Neural cell (in vitro differentiated cells): ENCODE measurements around the gene MNS1. TPM values are rescaled to one million over a fixed set of nuclear protein-coding genes. Genes with fewer than 3 reads are reported as not detected.

Experiments
- H2AFZ ChIP-seq: fragments of 200-600, 300-800 bp; sonication (generic), shearing (Covaris generic); 2 replicates; pipeline ENCODE4 v1.6.0; 2014; ENCODE audit warnings: low read depth, mild to moderate bottlenecking, antibody characterized with exemption, low read length, moderate library complexity
- H3F3A ChIP-seq: fragments of 200-600 bp; shearing (Covaris generic); 2 replicates; pipeline ENCODE4 v1.6.1; 2016; ENCODE audit warnings: mild to moderate bottlenecking, moderate library complexity, mixed read lengths, antibody characterized with exemption, low read length; ENCODE audit not compliant: insufficient read depth, poor library complexity, severe bottlenecking
- H3K27ac ChIP-seq: fragments of 200-600, 300-800 bp; sonication (generic), shearing (Covaris generic); 2 replicates; pipeline ENCODE4 v1.5.1; 2014; ENCODE audit warnings: mild to moderate bottlenecking, low read length, moderate library complexity
- H3K27me3 ChIP-seq: fragments of 300-800, 200-600 bp; sonication (generic), shearing (Covaris generic); 2 replicates; pipeline ENCODE4 v1.6.0; 2014; ENCODE audit warnings: mild to moderate bottlenecking, low read depth, low read length, moderate library complexity; ENCODE audit not compliant: insufficient read depth
- H3K36me3 ChIP-seq: fragments of 300-800, 200-600 bp; sonication (generic), shearing (Covaris generic); 2 replicates; pipeline ENCODE4 v1.5.1; 2014; ENCODE audit warnings: mild to moderate bottlenecking, antibody characterized with exemption, low read length, moderate library complexity; ENCODE audit not compliant: insufficient read depth
- H3K4me2 ChIP-seq: fragments of 300-800, 200-600 bp; sonication (generic), shearing (Covaris generic); 2 replicates; pipeline ENCODE4 v1.6.0; 2014; ENCODE audit warnings: mild to moderate bottlenecking, low read length
- H3K4me3 ChIP-seq: fragments of 300-800, 200-600 bp; sonication (generic), shearing (Covaris generic); 2 replicates; pipeline ENCODE4 v1.5.1; 2014; ENCODE audit warnings: mild to moderate bottlenecking, low read length, moderate library complexity
- H3K79me2 ChIP-seq: fragments of 200-600 bp; shearing (Covaris generic); replicated peaks from 2 replicates; pipeline ENCODE4 v1.6.0; 2014; ENCODE audit warnings: mild to moderate bottlenecking, low read length, moderate library complexity; ENCODE audit not compliant: insufficient read depth
- H3K9ac ChIP-seq: fragments of 300-800, 200-600 bp; sonication (generic), shearing (Covaris generic); 2 replicates; pipeline ENCODE4 v1.6.1; 2016; ENCODE audit warnings: mild to moderate bottlenecking, low read length, mixed read lengths
- H3K9me2 ChIP-seq: fragments of 200-600 bp; shearing (Covaris generic); 2 replicates; pipeline ENCODE4 v1.6.1; 2016; ENCODE audit warnings: mild to moderate bottlenecking, low read length, mixed read lengths; ENCODE audit not compliant: insufficient read depth
- H3K9me3 ChIP-seq: fragments of 200-600, 300-800 bp; sonication (generic), shearing (Covaris generic); 2 replicates; pipeline ENCODE4 v1.6.1; 2016; ENCODE audit warnings: mild to moderate bottlenecking, mixed run types, low read length, moderate library complexity, mixed read lengths
- H4K20me1 ChIP-seq: fragments of 200-600 bp; shearing (Covaris generic); 2 replicates; pipeline ENCODE4 v1.6.1; 2016; ENCODE audit warnings: mild to moderate bottlenecking, mixed run types; ENCODE audit not compliant: insufficient read depth
- EP300 ChIP-seq: fragments of 450-650 bp; conservative IDR thresholded peaks from 2 replicates; pipeline ENCODE4 v1.6.1; 2014; ENCODE audit warnings: antibody characterized with exemption, mild to moderate bottlenecking, moderate library complexity; ENCODE audit not compliant: poor library complexity, severe bottlenecking
- EZH2 ChIP-seq: fragments of 200-600, 300-800 bp; shearing (Covaris generic), sonication (generic); IDR thresholded peaks from 2 replicates; pipeline ENCODE4 v1.6.1; 2014; ENCODE audit warnings: antibody characterized with exemption, low read length, borderline replicate concordance, mild to moderate bottlenecking; ENCODE audit not compliant: insufficient read depth, poor library complexity, severe bottlenecking
- MXI1 ChIP-seq: fragments of 450-650 bp; conservative IDR thresholded peaks from 2 replicates; pipeline ENCODE4 v1.6.1; 2014; ENCODE audit warnings: antibody characterized with exemption, mild to moderate bottlenecking; ENCODE audit not compliant: poor library complexity, severe bottlenecking
- POLR2AphosphoS5 ChIP-seq: IDR thresholded peaks from 2 replicates; pipeline ENCODE4 v1.6.1; 2012
- RAD21 ChIP-seq: fragments of 450-650 bp; conservative IDR thresholded peaks from 2 replicates; pipeline ENCODE4 v1.6.1; 2014; ENCODE audit warnings: antibody characterized with exemption, mild to moderate bottlenecking, moderate library complexity
- SMC3 ChIP-seq: fragments of 450-650 bp; conservative IDR thresholded peaks from 2 replicates; pipeline ENCODE4 v1.6.1; 2014; ENCODE audit warnings: antibody characterized with exemption, mild to moderate bottlenecking, moderate library complexity; ENCODE audit not compliant: poor library complexity
- TAF1 ChIP-seq: IDR thresholded peaks from 2 replicates; pipeline ENCODE4 v1.6.1; 2012; ENCODE audit warnings: low read depth
- polyA plus RNA-seq: library from polyadenylated mRNA; depleted of rRNA; stranded (reverse); fragments of >200 nt; gene quantifications from 2 replicates; pipeline ENCODE4 v1.2.3, GENCODE V29; 2014
- TF ChIP-seq, protein P1 (sequence below): IDR thresholded peaks from 2 replicates; pipeline ENCODE4 v1.6.1; 2012; ENCODE audit warnings: borderline replicate concordance
- TF ChIP-seq, protein P2 (sequence below): fragments of 450-650 bp; IDR thresholded peaks from 2 replicates; pipeline ENCODE4 v1.5.1; 2014; ENCODE audit warnings: antibody characterized with exemption, mild to moderate bottlenecking, moderate library complexity; ENCODE audit not compliant: poor library complexity, severe bottlenecking

Gene MNS1
- polyA plus RNA-seq, 1 donor from 2014 or later: not detected

DNA sequence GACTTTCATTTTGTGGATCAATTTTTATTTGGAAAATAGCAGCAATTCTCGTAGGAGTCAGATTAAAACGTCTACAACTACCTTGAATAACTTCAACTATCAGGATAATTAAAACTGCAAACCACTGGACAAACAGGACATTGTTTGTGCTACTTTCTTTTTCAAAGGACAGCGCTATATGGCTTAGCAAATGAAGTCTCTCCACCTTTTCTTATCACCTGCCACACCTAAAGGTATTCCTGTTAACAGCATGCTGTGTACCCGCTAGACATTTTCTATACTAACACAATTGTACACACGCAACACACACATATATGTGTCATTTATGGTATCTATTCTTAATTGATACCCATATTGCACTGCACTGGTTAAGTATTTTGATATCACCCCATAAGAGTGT lies 19.2 kb downstream of the MNS1 start:
- H3K4me2 ChIP-seq: no peak overlapping the region
- H3K79me2 ChIP-seq: no peaks in the 10 kb centered on the region
- H3K9me2 ChIP-seq: no peaks in the 10 kb centered on the region
- TF ChIP-seq, protein P1, sequence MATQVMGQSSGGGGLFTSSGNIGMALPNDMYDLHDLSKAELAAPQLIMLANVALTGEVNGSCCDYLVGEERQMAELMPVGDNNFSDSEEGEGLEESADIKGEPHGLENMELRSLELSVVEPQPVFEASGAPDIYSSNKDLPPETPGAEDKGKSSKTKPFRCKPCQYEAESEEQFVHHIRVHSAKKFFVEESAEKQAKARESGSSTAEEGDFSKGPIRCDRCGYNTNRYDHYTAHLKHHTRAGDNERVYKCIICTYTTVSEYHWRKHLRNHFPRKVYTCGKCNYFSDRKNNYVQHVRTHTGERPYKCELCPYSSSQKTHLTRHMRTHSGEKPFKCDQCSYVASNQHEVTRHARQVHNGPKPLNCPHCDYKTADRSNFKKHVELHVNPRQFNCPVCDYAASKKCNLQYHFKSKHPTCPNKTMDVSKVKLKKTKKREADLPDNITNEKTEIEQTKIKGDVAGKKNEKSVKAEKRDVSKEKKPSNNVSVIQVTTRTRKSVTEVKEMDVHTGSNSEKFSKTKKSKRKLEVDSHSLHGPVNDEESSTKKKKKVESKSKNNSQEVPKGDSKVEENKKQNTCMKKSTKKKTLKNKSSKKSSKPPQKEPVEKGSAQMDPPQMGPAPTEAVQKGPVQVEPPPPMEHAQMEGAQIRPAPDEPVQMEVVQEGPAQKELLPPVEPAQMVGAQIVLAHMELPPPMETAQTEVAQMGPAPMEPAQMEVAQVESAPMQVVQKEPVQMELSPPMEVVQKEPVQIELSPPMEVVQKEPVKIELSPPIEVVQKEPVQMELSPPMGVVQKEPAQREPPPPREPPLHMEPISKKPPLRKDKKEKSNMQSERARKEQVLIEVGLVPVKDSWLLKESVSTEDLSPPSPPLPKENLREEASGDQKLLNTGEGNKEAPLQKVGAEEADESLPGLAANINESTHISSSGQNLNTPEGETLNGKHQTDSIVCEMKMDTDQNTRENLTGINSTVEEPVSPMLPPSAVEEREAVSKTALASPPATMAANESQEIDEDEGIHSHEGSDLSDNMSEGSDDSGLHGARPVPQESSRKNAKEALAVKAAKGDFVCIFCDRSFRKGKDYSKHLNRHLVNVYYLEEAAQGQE: no peak
- no peak for TF ChIP-seq MXI1
- no peaks in the 10 kb centered on the region for H3F3A ChIP-seq
- H3K36me3 ChIP-seq: no peaks in the 10 kb centered on the region
- H3K4me3 ChIP-seq: no peak overlapping the region
- H3K9me3 ChIP-seq: peaks cover 2% of the 10 kb centered on the region
- no peak overlapping the region for H3K27ac ChIP-seq
- H2AFZ ChIP-seq: no peak overlapping the region
- no peaks in the 10 kb centered on the region for H4K20me1 ChIP-seq
- no peaks in the 10 kb centered on the region for H3K27me3 ChIP-seq
- H3K9ac ChIP-seq: no peak overlapping the region

DNA sequence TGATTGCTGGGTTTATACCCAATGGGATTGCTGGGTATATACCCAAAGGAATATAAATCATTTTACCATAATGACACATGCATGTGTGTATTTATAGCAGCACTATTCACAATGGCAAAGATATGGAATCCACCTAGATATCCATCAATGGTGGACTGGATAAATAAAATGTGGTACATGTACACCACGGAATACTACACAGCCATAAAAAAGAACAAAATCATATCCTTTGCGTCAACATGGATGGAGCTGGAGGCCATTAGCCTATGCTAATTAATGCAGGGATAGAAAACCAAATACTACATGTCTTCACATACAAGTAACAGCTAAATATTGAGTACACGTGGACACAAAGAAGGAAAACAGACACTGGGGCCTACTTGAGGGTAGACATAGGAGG lies 22.6 kb downstream of the MNS1 start:
- no peak overlapping the region for H3K4me2 ChIP-seq
- H2AFZ ChIP-seq: no peak overlapping the region
- H3K36me3 ChIP-seq: no peaks in the 10 kb centered on the region
- H4K20me1 ChIP-seq: no peaks in the 10 kb centered on the region
- H3K9me2 ChIP-seq: no peaks in the 10 kb centered on the region
- no peak overlapping the region for H3K9ac ChIP-seq
- H3K79me2 ChIP-seq: no peaks in the 10 kb centered on the region
- H3F3A ChIP-seq: no peaks in the 10 kb centered on the region
- H3K9me3 ChIP-seq: peaks cover 2% of the 10 kb centered on the region
- no peaks in the 10 kb centered on the region for H3K27me3 ChIP-seq
- H3K27ac ChIP-seq: no peak overlapping the region
- no peak overlapping the region for H3K4me3 ChIP-seq
- TF ChIP-seq, protein P1: no peak
- TF ChIP-seq SMC3: no peak
- TF ChIP-seq EP300: no peak
- TF ChIP-seq, protein P2, sequence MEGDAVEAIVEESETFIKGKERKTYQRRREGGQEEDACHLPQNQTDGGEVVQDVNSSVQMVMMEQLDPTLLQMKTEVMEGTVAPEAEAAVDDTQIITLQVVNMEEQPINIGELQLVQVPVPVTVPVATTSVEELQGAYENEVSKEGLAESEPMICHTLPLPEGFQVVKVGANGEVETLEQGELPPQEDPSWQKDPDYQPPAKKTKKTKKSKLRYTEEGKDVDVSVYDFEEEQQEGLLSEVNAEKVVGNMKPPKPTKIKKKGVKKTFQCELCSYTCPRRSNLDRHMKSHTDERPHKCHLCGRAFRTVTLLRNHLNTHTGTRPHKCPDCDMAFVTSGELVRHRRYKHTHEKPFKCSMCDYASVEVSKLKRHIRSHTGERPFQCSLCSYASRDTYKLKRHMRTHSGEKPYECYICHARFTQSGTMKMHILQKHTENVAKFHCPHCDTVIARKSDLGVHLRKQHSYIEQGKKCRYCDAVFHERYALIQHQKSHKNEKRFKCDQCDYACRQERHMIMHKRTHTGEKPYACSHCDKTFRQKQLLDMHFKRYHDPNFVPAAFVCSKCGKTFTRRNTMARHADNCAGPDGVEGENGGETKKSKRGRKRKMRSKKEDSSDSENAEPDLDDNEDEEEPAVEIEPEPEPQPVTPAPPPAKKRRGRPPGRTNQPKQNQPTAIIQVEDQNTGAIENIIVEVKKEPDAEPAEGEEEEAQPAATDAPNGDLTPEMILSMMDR: no peak
- no peak for TF ChIP-seq RAD21
- no peak for TF ChIP-seq TAF1
- TF ChIP-seq MXI1: no peak
- no peak for TF ChIP-seq EZH2
- no peak for TF ChIP-seq POLR2AphosphoS5
